HG03457 (cell line): ENCODE data around the gene DLL1.
"Not testable (repeated sequence)": the region's sequence is repeated elsewhere in the genome, so short reads cannot be mapped to it uniquely, and the experiment has no call there.

ENCODE experiments used
- ATAC-seq: cut with Tn5 transposase; IDR thresholded peaks from one replicate; pipeline ENCODE4 v1.9.1; 2021; ENCODE audit warnings: moderate number of reproducible peaks; ENCODE audit not compliant: unreplicated experiment

Gene DLL1, protein sequence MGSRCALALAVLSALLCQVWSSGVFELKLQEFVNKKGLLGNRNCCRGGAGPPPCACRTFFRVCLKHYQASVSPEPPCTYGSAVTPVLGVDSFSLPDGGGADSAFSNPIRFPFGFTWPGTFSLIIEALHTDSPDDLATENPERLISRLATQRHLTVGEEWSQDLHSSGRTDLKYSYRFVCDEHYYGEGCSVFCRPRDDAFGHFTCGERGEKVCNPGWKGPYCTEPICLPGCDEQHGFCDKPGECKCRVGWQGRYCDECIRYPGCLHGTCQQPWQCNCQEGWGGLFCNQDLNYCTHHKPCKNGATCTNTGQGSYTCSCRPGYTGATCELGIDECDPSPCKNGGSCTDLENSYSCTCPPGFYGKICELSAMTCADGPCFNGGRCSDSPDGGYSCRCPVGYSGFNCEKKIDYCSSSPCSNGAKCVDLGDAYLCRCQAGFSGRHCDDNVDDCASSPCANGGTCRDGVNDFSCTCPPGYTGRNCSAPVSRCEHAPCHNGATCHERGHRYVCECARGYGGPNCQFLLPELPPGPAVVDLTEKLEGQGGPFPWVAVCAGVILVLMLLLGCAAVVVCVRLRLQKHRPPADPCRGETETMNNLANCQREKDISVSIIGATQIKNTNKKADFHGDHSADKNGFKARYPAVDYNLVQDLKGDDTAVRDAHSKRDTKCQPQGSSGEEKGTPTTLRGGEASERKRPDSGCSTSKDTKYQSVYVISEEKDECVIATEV

DNA sequence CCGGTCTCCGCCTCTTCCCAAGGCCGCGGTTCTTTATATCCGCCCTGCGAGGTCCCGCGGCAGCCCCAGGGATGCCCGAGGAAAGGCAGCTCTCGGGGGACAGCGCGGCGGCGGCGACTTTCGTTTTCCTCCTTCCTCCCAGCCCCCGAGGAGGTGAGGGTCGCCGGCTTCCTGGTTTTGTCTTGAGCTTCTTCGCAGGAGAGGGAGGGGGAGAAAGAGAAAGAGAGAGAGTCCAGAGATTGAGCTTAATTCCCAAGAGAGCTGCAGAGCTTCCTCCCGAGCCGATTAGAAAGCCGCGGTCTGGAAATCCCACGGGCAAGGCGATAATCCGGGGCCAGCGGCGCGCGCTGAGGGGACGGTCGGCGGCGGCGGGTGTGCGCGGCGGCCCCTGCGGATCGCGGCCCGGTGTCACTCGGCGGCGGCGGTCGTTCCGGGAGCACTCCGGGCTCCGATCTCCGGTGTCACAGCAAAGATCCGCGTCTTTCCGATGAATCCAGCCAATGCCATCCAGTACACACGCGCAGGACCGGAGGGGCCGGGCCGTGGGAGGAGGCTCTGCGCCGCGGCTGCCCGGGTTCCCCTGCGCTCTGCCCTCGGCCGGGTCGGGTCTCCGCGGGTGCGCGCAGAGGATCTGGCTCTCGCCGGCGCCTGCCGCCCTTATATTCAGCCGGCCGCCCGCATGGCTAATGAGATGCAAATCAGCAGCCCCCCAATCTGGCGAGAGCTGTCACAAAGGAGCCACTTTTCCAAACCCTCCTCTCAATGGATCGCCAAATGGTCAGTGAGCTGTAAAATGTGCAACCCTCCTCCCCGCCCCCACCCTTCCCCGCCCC is at the start of gene DLL1:
Gene DLL1 (minus strand): TSS at position 783 of the 833 bp plus-strand sequence. CDS start 939 bp downstream, outside the sequence.
- no peak for ATAC-seq

DNA sequence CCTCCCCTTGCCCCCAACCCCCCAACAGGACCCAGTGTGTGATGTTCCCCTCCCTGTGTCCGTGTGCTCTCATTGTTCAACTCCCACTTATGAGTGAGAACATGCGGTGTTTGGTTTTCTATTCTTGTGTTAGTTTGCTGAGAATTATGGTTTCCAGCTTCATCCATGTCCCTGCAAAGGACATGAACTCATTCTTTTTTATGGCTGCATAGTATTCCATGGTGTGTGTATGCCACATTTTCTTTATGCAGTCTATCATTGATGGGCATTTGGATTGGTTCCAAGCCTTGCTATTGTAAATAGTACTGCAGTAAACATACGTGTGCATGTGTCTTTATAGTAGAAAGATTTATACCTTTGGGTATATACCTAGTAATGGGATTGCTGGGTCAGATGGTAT is 44.3 kb upstream of the DLL1 start:
- not testable (repeated sequence) for ATAC-seq

DNA sequence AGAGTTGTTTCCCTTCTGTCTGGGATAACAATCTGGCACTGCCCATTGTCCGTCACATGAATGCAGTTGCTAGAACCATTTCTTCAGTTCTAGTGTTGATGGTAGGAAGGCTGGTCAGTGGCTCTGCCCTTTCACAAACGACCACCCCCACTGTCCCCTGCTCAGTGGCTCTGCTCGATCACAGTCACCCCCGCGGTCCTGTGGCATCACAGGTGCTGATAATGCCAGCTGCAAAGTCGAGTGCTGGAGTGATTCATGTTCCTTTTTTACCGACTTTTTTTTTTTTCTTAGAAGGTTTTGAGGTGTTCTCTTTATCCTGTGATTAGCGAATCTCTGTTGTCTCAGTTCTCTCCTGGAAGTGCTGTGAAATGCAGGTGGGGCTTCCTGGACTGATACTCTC is 38.4 kb upstream of the DLL1 start:
- no peak for ATAC-seq

DNA sequence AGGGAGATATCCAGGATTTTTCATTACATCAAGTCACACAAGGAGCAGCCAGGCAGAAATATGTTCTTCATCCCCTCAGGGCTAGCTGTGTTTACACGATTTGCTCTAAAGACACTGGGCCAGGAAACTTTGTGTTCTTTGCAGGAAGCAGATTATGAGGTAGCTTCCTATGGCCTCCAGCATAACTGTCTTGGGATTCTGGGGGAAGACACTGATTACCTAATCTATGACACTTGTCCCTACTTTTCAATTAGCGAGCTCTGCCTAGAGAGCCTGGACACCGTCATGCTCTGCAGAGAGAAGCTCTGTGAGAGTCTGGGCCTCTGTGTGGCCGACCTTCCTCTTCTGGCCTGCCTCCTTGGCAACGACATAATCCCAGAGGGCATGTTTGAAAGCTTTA is 26.8 kb upstream of the DLL1 start:
- no peak for ATAC-seq

DNA sequence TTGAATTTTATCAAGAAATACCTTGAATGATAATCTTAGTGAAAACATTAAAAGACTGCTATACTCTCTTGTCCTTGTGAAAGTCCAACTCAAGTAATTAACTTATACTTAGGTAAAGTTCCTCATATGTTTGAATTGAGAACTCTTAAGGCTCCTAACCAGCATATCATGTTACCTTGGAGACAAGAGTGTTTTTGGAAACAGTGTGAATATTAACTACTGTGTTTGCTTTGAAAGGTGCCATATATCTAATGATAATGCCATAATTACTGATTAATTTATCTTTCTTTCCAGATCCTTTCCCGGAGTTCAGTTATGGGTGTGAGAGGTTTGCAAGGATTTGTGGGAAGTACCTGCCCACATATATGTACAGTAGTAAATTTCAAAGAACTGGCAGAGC is 26.2 kb upstream of the DLL1 start:
- no peak for ATAC-seq

DNA sequence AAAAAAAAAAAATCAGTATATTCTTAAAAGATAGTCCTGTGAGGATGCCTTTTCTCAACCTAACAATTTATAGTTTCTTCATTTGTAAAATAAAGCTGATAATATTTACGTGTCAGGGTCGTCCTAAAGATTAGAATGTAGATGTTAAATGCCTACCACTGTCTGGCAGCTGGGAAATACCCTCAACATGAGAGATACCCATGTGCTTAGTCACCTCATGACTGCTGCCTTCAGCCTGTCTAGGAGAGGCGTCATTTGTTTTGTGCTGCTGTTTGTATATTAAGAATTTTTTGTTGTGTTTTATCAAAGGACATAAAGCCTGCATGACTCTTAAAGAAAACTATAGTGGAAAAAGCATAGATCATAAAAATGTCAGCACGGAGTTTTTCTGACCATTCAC is 25.2 kb upstream of the DLL1 start:
- ATAC-seq, result no peak

DNA sequence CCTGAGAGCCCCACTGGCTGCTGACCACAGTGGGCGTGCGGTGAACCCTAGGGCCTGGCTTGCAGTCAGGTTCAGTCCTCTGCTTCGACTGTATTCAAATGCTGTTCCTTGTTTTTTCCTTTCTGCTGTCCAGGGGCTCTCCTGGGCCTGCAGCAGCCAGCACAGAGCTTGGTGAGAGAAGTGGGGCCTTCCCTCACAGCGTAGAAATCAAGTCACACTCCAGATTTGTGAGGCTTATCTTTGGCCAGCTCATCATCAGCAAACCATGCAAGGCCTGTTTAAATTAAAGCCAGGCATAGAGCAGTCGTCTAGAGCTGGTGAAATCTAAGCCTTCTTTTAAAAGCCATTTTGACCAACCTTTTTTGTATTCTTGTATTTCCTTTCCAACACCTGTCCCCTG is 24.1 kb upstream of the DLL1 start:
- no peak for ATAC-seq

DNA sequence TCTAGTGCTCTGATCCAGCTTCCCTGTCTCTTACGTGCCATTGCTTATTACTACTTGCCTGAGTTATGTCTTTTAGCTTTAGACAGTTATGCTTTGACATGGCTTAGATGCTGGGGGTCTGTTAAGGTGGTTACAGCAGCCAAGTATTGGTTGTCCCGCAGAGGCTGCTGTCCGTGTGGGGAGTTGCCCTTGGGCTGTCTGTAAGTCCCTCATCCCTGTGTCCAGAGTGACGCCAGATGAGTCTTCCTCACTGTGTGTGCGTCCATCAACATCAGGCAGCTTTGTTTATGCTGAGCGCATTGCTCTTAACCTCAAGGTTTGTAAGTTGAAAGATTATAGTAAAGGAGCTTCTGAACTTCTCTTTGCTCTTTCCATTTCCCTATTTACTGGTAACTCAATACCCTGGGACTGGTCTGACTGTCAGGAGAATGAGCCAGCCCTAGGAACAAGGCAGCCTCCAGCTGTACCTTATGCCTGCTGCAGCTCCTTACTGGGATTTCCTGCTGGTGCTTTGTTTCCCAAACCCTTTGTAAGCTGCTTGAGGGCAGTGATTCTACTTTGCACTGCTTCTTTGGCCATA is 22.9 kb upstream of the DLL1 start:
- ATAC-seq, result no peak

DNA sequence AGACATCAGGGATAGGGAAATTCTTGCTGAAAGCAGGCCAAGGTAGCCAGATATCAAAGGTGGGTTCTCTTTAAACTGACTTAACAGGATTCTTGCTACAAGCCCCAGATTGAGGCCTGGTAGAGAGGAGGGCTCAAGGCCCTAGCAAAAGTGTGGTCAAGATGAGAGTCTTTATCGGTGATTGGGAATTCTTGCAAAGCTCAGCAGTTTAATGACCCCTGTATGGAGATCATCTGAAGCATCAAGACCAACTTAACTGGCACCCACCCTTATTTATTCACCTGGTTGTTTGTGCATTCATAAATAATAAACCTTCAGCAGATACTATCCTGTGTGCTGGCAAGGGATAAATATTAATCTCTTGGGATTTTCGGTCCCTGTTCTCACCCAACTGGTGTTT is 22.0 kb upstream of the DLL1 start:
- no peak for ATAC-seq

DNA sequence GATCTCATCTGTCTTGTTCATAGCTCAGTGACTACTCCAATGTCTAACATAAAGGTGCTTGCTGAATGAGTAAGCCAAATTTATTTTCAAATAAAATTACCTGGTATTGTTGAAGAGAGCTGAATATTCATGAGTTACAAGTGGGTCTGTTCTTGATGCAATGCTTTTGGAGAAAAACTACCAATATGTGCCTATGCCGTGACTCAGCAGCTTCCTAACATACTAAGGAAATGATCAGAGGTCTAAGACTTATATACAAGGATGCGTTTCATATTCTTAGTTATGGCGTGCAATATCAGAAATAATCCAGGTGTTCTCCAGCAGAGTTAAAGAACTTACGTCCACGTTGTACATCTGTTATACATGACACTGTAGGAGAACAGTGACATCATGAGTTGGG is 20.8 kb upstream of the DLL1 start:
- ATAC-seq, result no peak

DNA sequence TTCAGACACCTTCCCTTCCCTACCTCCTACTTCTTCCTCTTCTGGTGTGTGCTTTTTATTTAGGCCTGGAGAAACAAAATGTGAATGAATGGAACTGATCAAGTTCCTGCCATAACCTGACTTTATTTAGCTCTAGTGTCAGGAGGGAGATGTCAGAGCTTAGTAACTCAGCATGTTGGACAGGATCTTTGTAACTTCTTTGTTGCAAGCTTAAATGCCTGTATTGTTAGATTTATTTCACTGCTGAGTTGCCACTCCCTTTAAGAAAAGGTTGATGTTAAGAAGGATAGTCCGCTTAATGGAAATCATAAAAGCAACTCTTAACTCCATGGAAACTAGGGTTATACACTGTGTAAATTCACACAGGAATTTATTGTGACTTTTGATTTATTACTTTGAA is 17.9 kb upstream of the DLL1 start:
- no peak for ATAC-seq

DNA sequence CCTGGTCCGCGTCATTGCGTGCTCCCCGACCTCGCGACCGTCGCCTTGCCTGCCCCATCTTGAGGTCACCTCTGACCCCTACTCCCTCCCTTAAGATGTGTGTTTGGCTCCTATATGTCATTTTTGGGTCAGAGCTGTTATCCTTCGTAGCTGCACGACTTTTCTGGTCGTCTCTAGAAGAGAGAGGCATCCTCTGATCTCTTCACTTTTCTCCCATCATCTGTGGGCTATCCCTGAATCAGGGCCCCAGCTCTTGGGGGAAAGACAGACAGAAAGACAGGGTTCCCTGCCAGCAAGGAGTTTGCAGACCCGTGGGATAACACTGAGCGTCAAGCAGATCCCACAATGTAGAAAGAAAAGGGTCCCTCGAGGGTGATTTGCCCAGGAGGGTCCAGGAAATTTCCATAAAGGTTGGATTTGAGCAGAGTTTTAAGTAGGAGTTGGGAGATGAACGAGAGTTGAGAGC is 16.2 kb upstream of the DLL1 start:
- no peak for ATAC-seq

DNA sequence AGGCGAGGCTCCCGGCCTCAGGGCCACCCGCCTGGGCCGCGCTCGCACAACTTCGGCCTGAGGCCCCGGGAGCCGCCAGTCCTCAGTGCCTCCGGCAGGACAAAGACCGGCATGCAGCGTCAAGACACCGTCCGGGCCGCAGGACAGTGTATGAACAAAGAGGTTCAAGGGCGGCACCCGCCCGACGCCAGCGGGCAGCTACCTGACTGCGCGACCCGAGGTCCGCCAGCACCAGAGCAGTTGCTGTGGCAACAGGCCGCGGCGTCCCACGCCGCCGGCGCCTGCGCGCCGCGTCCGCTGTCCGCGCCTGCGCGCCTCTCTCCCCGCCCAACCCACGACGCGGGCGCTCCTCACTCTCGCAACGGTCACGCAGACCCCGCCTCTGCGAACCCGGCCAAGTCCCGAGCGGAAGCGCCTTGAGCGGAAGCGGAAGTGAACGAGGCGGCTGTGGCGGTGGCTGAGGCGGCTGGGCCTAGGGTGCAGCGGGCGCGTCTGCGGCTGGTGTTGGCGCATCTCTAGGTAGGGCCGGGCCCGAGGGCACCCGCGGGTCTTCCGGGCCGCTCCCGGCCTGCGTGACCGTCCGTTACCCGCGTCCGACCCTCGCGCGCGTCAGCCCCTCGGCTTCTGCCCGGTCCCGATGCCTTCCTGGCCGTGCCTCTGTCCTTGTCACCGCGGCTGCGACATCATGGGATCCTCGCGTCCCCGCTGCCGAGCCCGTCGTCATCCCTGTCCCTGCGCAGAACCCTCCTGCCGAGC is 15.6 kb upstream of the DLL1 start, which contains the start of gene FAM120B:
Gene FAM120B (plus strand): TSS at position 435 of the 756 bp plus-strand sequence. CDS start 10,633 bp downstream, outside the sequence.
- peak; percentile 93 for ATAC-seq

DNA sequence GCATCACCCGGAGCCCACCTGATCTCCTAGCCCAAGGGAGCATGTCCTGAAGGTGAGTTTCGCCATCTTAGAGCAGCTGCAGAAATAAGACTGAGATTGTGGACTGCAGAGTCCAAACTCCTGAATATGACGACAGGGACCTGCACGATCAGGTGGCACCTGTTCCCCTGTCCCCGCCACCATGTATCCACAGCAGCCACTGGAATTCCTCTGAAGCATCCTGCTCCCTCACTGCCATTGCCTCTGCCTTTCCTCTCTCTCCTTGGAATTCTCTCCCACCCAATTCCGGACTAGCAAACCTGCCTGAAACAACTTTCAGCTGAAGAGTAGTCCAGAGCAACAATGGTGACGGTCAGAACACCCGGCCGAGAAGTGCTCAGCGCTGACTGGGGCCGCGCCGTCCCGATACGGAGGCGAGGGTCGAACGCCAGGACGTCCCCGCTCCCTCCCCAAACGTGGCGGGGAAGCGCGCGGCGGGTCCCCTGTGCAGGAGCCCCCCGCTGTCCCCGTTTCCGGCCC is 15.0 kb upstream of the DLL1 start:
- ATAC-seq, result no peak

DNA sequence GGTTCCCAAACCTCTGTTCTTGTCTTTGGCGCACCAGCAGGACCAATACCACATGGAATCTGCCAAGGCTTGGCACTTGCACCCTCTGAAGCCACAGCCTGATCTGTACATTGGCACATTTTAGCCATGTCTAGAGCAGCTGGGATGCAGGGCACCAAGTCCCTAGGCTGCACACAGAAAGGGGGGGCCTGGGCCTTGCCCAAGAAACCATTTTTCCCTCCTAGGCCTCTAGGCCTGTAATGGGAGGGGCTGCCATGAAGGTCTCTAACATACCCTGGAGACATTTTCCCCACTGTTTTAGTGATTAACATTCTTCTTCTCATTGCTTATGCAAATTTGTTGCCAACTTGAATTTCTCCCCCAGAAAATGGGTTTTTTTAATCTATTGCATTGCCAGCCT is 10.3 kb upstream of the DLL1 start:
- no peak for ATAC-seq

DNA sequence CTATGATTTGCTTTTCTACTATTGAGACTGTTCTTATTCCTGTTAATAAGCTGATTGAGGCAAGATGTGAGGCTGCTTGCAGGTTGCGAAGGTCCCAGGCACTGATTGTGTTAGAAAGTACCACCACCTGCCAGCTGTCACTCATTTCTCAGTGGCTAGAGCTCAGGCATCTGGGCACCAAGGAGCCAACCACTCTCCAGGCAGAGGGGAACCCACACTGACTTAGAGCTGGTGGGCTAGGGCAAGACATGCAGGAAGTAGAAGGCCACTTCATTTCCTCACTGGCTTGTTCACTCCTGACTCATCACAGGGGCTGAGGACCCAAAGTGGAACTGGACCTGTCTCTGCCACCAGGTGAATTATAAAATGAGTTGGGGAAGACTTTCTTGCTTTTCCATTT is 7.8 kb upstream of the DLL1 start:
- no peak for ATAC-seq

DNA sequence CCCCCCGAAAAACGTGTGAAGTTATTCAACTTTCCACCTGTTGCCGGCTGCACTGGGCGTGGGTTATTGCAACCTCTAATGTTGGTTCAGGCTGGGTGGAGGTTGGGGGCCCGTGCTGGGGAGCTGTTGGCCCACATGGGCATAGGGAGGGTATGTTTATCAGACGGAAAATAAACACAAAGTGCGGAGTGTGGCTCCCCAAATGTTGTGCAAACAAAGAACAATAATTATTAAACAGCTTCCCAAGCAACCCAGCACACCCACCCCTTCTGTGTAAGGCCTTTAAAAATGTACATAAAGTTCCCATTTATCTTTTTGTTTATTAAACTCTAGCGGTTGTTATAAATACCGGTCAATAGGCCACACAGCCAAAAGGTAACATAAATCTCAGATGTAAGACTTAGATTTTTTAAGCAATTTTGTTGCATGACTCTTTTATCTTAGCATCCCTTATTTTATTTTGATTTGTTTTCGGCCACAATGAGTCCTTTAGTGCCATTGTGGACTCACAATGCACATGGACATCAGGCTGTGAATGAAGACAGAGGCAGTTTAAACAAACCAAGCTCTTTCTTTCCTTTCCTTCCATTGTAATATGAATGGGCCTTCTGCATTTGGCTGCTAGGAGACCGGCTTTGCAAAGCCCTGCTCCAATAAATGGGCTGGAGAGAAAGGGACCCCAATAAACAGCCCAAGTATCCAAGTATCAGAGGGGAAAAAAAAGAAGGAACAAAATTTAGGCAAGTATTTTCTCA is 6.9 kb upstream of the DLL1 start:
- no peak for ATAC-seq

DNA sequence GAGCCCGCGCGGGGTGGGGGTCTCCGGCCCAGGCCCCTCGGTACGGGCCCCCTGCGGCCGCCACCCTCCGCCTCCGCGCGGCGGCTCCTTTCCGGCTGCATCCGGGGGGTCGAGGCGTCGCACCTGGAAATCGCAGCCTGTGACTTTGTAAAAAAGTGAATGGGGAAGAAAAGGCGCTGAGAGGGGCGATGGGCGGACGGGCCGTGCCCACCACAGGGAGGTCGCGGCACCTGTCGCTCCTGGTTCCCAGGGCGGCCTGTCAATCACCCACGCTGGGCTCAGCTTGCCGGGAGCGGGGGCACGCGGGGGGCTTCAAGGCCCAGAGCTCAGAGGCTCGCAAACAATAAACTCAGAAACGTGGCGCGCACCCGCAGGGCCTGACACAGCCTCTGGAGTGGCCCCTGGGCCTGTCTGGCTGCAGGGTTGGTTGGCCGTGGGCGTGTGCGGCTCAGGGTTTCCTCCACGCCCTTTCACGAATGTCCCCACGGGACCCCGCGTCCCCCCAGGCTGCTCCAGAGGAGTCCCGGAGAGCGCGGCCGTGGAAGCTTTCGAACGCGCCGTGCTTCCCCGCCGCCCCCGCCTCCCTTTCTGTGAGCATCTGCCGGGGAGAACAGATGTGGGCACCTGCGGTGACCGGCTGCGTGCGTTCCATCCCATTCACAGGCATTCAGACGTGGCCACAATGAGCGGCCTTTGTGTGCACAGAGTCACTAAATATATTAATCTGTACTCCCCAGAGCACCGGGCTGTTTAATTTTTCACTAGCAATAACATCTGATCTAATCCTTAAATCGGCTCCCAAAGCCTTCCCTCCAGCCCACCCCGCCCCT is 6.1 kb upstream of the DLL1 start:
- ATAC-seq, result no peak

DNA sequence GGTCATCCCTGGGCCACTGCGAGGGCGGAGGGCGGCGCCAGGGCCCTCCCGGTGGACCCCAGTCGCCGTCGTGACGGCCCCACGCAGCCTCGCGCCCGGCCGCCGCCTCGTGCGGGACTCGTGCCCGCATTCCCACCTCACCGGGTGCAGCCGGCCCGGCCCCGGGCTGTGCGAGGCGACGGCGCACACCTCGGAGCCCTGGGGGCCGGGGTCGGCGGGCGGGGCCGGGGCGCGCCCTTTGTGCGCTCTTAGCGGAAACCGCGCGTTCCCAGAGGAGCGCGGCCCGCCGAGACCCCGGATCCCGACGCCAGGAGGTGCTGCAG is 5.5 kb upstream of the DLL1 start:
- ATAC-seq, result no peak
